HCT116 (cell line): ENCODE data around the gene SF3B5. TPM values are rescaled to one million over a fixed set of nuclear protein-coding genes. Genes with fewer than 3 reads are reported as not detected.

ENCODE experiments used
- ATAC-seq: fragments of 200-7000 bp; cut with Tn5 transposase; 2 replicates; pipeline ENCODE4 v1.9.1; 2020; ENCODE audit warnings: mild to moderate bottlenecking, moderate library complexity
- BruUV-seq: library from RNA; stranded (reverse); fragments of 400-500 nt; replicated peaks from 2 replicates; lab custom pipeline; 2021; lab: Mats Ljungman, UMichigan
- CTCF ChIA-PET: fragments of 300-600 bp; sonication (Branson Sonifier 250); formaldehyde crosslinking; loops from one replicate; lab custom pipeline; 2021; ENCODE audit warnings: antibody characterized with exemption; lab: Charles Lee
- POLR2A ChIA-PET: fragments of 300-600, 350-600 bp; sonication (Branson Sonifier 250); formaldehyde crosslinking; loops from one replicate; lab custom pipeline; 2021; ENCODE audit warnings: antibody characterized with exemption; lab: Charles Lee
- RAD21 ChIA-PET, 2 experiments: fragments of 300-600 bp; sonication (Branson Sonifier 250); formaldehyde crosslinking; loops; one replicate each; lab custom pipeline; 2023; ENCODE audit warnings: low total read pairs in 2 of 2; ENCODE audit not compliant: uncharacterized antibody in 2 of 2, unreplicated experiment in 2 of 2, low non-redundant PET in 1 of 2; lab: Charles Lee
- DNase-seq: peaks from one replicate; pipeline ENCODE4 v3.0.0-alpha.2; 2010; ENCODE audit warnings: low read depth, low spot score
- H2AFZ ChIP-seq: fragments of 200-600 bp; shearing (Covaris generic), sonication (generic); 2 replicates; pipeline ENCODE4 v1.6.1; 2017; ENCODE audit warnings: low read depth, mixed run types, mixed read lengths, antibody characterized with exemption, low read length; ENCODE audit not compliant: poor library complexity, severe bottlenecking
- H3K27ac ChIP-seq: 2 replicates; pipeline ENCODE4 v1.5.1; 2012; ENCODE audit warnings: low read depth, low read length
- H3K27me3 ChIP-seq: fragments of 200-600 bp; sonication (generic); 2 replicates; pipeline ENCODE4 v1.6.1; 2016; ENCODE audit warnings: mixed run types, low read length, mixed read lengths; ENCODE audit not compliant: insufficient read depth
- H3K36me3 ChIP-seq, 2 experiments: fragments of 200-500 bp in 1 of 2; fragments of 200-600 bp in 1 of 2; sonication (Bioruptor generic) in 1 of 2; sonication (generic) in 1 of 2; 2 replicates each; pipeline versions ENCODE4 v1.5.1 to v1.6.1; 2014 to 2016; ENCODE audit warnings: low read length in 2 of 2, inconsistent platforms in 1 of 2, mixed read lengths in 1 of 2, mixed run types in 1 of 2; ENCODE audit not compliant: insufficient read depth in 2 of 2, control insufficient read depth in 1 of 2
- H3K4me1 ChIP-seq, 2 experiments: fragments of 200-600 bp in 1 of 2; sonication (generic) in 1 of 2; 2 replicates each; pipeline versions ENCODE4 v1.5.1 to v1.6.1; 2012 to 2017; ENCODE audit warnings: low read length in 2 of 2, inconsistent platforms in 1 of 2, mild to moderate bottlenecking in 1 of 2, mixed read lengths in 1 of 2, mixed run types in 1 of 2, moderate library complexity in 1 of 2; ENCODE audit not compliant: insufficient read depth in 2 of 2, control insufficient read depth in 1 of 2
- H3K4me2 ChIP-seq: fragments of 200-600 bp; sonication (generic); 2 replicates; pipeline ENCODE4 v1.6.1; 2017; ENCODE audit warnings: mixed run types, low read length, mixed read lengths
- H3K4me3 ChIP-seq, 2 experiments: fragments of 200-600 bp in 1 of 2; sonication (generic) in 1 of 2; replicated peaks in 1 of 2; 2 replicates each; pipeline ENCODE4 v1.5.1; 2011 to 2016; ENCODE audit warnings: low read length in 2 of 2, control low read depth in 1 of 2, low read depth in 1 of 2, mild to moderate bottlenecking in 1 of 2, mixed read lengths in 1 of 2, mixed run types in 1 of 2
- H3K79me2 ChIP-seq: fragments of 200-600 bp; sonication (generic); 2 replicates; pipeline ENCODE4 v1.6.1; 2017; ENCODE audit warnings: mild to moderate bottlenecking, mixed run types, low read length, moderate library complexity, mixed read lengths; ENCODE audit not compliant: insufficient read depth
- H3K9ac ChIP-seq: fragments of 200-600 bp; sonication (generic); 2 replicates; pipeline ENCODE4 v1.6.1; 2016; ENCODE audit warnings: low read length, mixed read lengths
- H3K9me2 ChIP-seq: fragments of 200-600 bp; sonication (generic), shearing (Covaris generic); 2 replicates; pipeline ENCODE4 v1.6.1; 2017; ENCODE audit warnings: mixed run types, mild to moderate bottlenecking, moderate library complexity; ENCODE audit not compliant: insufficient read depth
- H3K9me3 ChIP-seq, 2 experiments: fragments of 200-500 bp in 1 of 2; fragments of 200-600 bp in 1 of 2; sonication (Bioruptor generic) in 1 of 2; sonication (generic) in 1 of 2; 2 replicates each; pipeline ENCODE4 v1.6.1; 2014 to 2017; ENCODE audit warnings: low read length in 2 of 2, mixed read lengths in 2 of 2, inconsistent platforms in 1 of 2, low read depth in 1 of 2, mild to moderate bottlenecking in 1 of 2, mixed run types in 1 of 2, moderate library complexity in 1 of 2; ENCODE audit not compliant: control insufficient read depth in 1 of 2, insufficient read depth in 1 of 2
- H4K20me1 ChIP-seq: fragments of 200-600 bp; sonication (generic), shearing (Covaris generic); 2 replicates; pipeline ENCODE4 v1.6.1; 2017; ENCODE audit warnings: mixed run types, mild to moderate bottlenecking, moderate library complexity; ENCODE audit not compliant: insufficient read depth
- CBX3 ChIP-seq: IDR thresholded peaks from 2 replicates; pipeline ENCODE4 v1.6.1; 2012; ENCODE audit warnings: low read depth
- CEBPB ChIP-seq: IDR thresholded peaks from 2 replicates; pipeline ENCODE4 v1.6.1; 2012; ENCODE audit warnings: low read depth
- EGR1 ChIP-seq: IDR thresholded peaks from 2 replicates; pipeline ENCODE4 v1.6.1; 2012; ENCODE audit warnings: low read depth
- EZH2 ChIP-seq: fragments of 200-600 bp; sonication (generic); IDR thresholded peaks from 2 replicates; pipeline ENCODE4 v1.6.1; 2017; ENCODE audit warnings: antibody characterized with exemption, mixed run types
- EZH2phosphoT487 ChIP-seq: fragments of 200-600 bp; IDR thresholded peaks from 2 replicates; pipeline ENCODE4 v1.6.1; 2018; ENCODE audit warnings: antibody characterized with exemption, borderline replicate concordance
- JUND ChIP-seq: IDR thresholded peaks from 2 replicates; pipeline ENCODE4 v1.6.1; 2012
- POLR2AphosphoS5 ChIP-seq: IDR thresholded peaks from 2 replicates; pipeline ENCODE4 v1.6.1; 2011; ENCODE audit warnings: mild to moderate bottlenecking, low read depth, low read length, moderate library complexity
- RAD21 ChIP-seq: IDR thresholded peaks from 2 replicates; pipeline ENCODE4 v1.6.1; 2012; ENCODE audit warnings: low read depth, mild to moderate bottlenecking
- SIN3A ChIP-seq: IDR thresholded peaks from 2 replicates; pipeline ENCODE4 v1.6.1; 2012; ENCODE audit warnings: low read depth
- YY1 ChIP-seq: IDR thresholded peaks from 2 replicates; pipeline ENCODE4 v1.6.1; 2011; ENCODE audit warnings: low read length, low read depth, moderate library complexity, mild to moderate bottlenecking; ENCODE audit not compliant: insufficient replicate concordance; ENCODE audit errors: extremely low read depth
- ZNF274 ChIP-seq: fragments of 200-500 bp; sonication (Bioruptor generic); IDR thresholded peaks from 2 replicates; pipeline ENCODE4 v1.6.1; 2014; ENCODE audit warnings: mild to moderate bottlenecking, low read depth, low read length, inconsistent platforms
- intact Hi-C: fragments of 100-400 bp; cut with micrococcal nuclease; formaldehyde crosslinking; loops from 2 replicates; pipeline ENCODE4 v1.10.0; 2022
- total RNA-seq: library from RNA; stranded (reverse); gene quantifications from one replicate; pipeline ENCODE4 v1.2.1, GENCODE V29; 2021; ENCODE audit not compliant: unreplicated experiment
- TF ChIP-seq, protein P1 (sequence below): IDR thresholded peaks from 2 replicates; pipeline ENCODE4 v1.6.1; 2012
- TF ChIP-seq, protein P2 (sequence below): IDR thresholded peaks from 2 replicates; pipeline ENCODE4 v1.6.1; 2012; ENCODE audit warnings: low read depth
- TF ChIP-seq, protein P3 (sequence below): IDR thresholded peaks from 2 replicates; pipeline ENCODE4 v1.6.1; 2012
- TF ChIP-seq, protein P4 (sequence below): IDR thresholded peaks from 2 replicates; pipeline ENCODE4 v1.6.1; 2011; ENCODE audit warnings: mild to moderate bottlenecking, low read length, moderate library complexity; ENCODE audit not compliant: insufficient replicate concordance; ENCODE audit errors: extremely low read depth

Gene SF3B5
- total RNA-seq, 1 experiment from 2014 or later, result 173 TPM

DNA sequence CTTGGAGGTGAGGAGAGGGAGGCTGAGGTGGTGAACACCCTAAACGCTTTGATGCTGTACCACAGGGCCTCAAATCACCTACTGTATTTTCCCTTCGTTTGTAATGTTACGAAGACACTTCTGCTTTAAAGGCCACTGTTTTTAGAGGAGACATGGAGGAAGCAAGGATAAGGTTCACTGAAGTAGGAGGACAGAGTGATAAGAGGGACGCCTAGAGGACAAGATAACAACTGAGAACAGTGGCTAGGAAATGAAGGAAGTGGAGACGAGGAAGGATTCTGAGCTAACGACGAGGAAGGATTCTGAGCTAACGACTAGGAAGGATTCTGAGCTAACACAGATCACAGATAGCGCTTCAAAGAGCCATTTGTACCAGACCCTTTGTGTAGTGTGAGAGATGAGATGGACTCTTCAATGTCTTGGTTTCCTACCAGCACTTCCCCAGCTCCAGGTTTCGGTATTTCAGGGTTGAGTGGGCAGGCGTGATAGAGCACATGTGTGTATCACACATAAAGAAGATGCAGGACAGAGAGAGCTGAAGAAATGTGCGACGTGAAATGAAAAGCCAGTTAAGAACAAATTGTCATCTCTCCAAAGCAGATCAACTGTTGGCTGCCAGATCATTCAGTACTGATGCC is 7.5 kb downstream of the SF3B5 start:
- Histone ChIP-seq H3K9me2 (no peaks in the 10 kb centered on the region), H3K4me1 (no peaks in the 10 kb centered on the region), H3K36me3 (no peaks in the 10 kb centered on the region), H3K79me2 (no peaks in the 10 kb centered on the region), H3K27ac (no peak overlapping the region), H3K4me3 (no peak overlapping the region), H3K9ac (no peak overlapping the region), H3K4me2 (no peak overlapping the region), H3K27me3 (no peaks in the 10 kb centered on the region), H3K9me3 (no peaks in the 10 kb centered on the region), H4K20me1 (no peaks in the 10 kb centered on the region), H2AFZ (no peak overlapping the region)
- TF ChIP-seq SIN3A (no peak), RAD21 (no peak)
- DNase-seq (no peak), ATAC-seq (no peak)
- ChIA-PET CTCF (no interaction called here), RAD21 (no interaction called here), POLR2A (no interaction called here)
- intact Hi-C loops, result no loop called here
- BruUV-seq, result no TSS peak

DNA sequence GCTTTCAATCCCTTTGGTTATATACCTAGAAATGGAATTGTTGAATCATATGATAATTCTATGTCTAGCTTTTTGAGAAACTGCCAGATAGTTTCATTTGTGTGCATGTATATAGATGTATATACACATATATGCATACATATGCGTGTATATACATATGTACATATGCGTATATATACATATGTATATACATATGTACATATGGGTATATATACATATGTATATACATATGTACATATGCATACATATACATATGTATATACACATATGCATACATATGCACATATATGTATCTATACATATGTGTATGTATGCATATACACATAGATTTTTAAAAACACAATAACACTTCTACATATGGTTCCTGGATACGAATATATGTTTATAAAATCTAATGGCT is 8.4 kb downstream of the SF3B5 start:
- ChIA-PET CTCF (no interaction called here), POLR2A (no interaction called here), RAD21 (no interaction called here)
- Histone ChIP-seq H3K4me2 (no peak overlapping the region), H3K79me2 (no peaks in the 10 kb centered on the region), H3K4me3 (no peak overlapping the region), H3K9me3 (no peaks in the 10 kb centered on the region), H3K9ac (no peak overlapping the region), H3K27me3 (no peaks in the 10 kb centered on the region), H3K36me3 (no peaks in the 10 kb centered on the region), H2AFZ (no peak overlapping the region), H4K20me1 (no peaks in the 10 kb centered on the region), H3K9me2 (no peaks in the 10 kb centered on the region), H3K4me1 (no peaks in the 10 kb centered on the region), H3K27ac (no peak overlapping the region)
- DNase-seq, result no peak
- ATAC-seq, result no peak
- intact Hi-C loops, result no loop called here
- no TSS peak for BruUV-seq
- TF ChIP-seq EZH2 (no peak), ZNF274 (no peak), SIN3A (no peak), JUND (no peak), POLR2AphosphoS5 (no peak), CBX3 (no peak), YY1 (no peak), CEBPB (no peak), EZH2phosphoT487 (no peak), EGR1 (no peak), RAD21 (no peak)
- TF ChIP-seq, protein P1, sequence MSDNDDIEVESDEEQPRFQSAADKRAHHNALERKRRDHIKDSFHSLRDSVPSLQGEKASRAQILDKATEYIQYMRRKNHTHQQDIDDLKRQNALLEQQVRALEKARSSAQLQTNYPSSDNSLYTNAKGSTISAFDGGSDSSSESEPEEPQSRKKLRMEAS, result no peak
- TF ChIP-seq, protein P2, sequence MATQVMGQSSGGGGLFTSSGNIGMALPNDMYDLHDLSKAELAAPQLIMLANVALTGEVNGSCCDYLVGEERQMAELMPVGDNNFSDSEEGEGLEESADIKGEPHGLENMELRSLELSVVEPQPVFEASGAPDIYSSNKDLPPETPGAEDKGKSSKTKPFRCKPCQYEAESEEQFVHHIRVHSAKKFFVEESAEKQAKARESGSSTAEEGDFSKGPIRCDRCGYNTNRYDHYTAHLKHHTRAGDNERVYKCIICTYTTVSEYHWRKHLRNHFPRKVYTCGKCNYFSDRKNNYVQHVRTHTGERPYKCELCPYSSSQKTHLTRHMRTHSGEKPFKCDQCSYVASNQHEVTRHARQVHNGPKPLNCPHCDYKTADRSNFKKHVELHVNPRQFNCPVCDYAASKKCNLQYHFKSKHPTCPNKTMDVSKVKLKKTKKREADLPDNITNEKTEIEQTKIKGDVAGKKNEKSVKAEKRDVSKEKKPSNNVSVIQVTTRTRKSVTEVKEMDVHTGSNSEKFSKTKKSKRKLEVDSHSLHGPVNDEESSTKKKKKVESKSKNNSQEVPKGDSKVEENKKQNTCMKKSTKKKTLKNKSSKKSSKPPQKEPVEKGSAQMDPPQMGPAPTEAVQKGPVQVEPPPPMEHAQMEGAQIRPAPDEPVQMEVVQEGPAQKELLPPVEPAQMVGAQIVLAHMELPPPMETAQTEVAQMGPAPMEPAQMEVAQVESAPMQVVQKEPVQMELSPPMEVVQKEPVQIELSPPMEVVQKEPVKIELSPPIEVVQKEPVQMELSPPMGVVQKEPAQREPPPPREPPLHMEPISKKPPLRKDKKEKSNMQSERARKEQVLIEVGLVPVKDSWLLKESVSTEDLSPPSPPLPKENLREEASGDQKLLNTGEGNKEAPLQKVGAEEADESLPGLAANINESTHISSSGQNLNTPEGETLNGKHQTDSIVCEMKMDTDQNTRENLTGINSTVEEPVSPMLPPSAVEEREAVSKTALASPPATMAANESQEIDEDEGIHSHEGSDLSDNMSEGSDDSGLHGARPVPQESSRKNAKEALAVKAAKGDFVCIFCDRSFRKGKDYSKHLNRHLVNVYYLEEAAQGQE, result no peak
- TF ChIP-seq, protein P3, sequence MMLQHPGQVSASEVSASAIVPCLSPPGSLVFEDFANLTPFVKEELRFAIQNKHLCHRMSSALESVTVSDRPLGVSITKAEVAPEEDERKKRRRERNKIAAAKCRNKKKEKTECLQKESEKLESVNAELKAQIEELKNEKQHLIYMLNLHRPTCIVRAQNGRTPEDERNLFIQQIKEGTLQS, result no peak
- TF ChIP-seq, protein P4, sequence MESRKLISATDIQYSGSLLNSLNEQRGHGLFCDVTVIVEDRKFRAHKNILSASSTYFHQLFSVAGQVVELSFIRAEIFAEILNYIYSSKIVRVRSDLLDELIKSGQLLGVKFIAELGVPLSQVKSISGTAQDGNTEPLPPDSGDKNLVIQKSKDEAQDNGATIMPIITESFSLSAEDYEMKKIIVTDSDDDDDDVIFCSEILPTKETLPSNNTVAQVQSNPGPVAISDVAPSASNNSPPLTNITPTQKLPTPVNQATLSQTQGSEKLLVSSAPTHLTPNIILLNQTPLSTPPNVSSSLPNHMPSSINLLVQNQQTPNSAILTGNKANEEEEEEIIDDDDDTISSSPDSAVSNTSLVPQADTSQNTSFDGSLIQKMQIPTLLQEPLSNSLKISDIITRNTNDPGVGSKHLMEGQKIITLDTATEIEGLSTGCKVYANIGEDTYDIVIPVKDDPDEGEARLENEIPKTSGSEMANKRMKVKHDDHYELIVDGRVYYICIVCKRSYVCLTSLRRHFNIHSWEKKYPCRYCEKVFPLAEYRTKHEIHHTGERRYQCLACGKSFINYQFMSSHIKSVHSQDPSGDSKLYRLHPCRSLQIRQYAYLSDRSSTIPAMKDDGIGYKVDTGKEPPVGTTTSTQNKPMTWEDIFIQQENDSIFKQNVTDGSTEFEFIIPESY, result no peak
